Spleen (tissue), 11 donors: ENCODE results near the gene PKP4. TPM values are rescaled to one million over a fixed set of nuclear protein-coding genes. Genes with fewer than 3 reads are reported as not detected.

Experiments used
- DNase-seq: peaks from one replicate; pipeline ENCODE4 v3.0.0-alpha.2; 2020
- H3K27ac ChIP-seq, 8 donors: fragments of 200-600 bp; sonication (generic) in 7 of 8; 1 replicate in 4 of 8; 2 replicates in 4 of 8; pipeline versions ENCODE4 v1.5.0 to v1.8.0; 2016 to 2021; ENCODE audit warnings: inconsistent platforms in 4 of 8, mild to moderate bottlenecking in 4 of 8, moderate library complexity in 1 of 8
- H3K27me3 ChIP-seq, 7 donors: fragments of 200-600 bp; sonication (generic) in 6 of 7; replicated peaks in 1 of 7; 1 replicate in 4 of 7; 2 replicates in 3 of 7; pipeline versions ENCODE4 v1.5.0 to v1.8.0; 2016 to 2021; ENCODE audit warnings: inconsistent platforms in 3 of 7, mild to moderate bottlenecking in 1 of 7
- H3K36me3 ChIP-seq, 6 donors: fragments of 200-600 bp; sonication (generic) in 5 of 6; 1 replicate in 4 of 6; 2 replicates in 2 of 6; pipeline versions ENCODE4 v1.5.0 to v1.8.0; 2016 to 2021; ENCODE audit warnings: inconsistent platforms in 2 of 6
- H3K4me1 ChIP-seq, 6 donors: fragments of 200-600 bp; sonication (generic) in 5 of 6; 1 replicate in 3 of 6; 2 replicates in 3 of 6; pipeline versions ENCODE4 v1.5.0 to v1.8.0; 2016 to 2021; ENCODE audit warnings: inconsistent platforms in 3 of 6
- H3K4me3 ChIP-seq, 8 donors: fragments of 200-600 bp; sonication (generic) in 7 of 8; 1 replicate in 4 of 8; 2 replicates in 4 of 8; pipeline versions ENCODE4 v1.5.0 to v1.8.0; 2016 to 2021; ENCODE audit warnings: inconsistent platforms in 4 of 8, mild to moderate bottlenecking in 4 of 8, moderate library complexity in 2 of 8
- H3K9me3 ChIP-seq, 8 donors: fragments of 200-600 bp; sonication (generic) in 7 of 8; 1 replicate in 4 of 8; 2 replicates in 4 of 8; pipeline versions ENCODE4 v1.5.0 to v1.8.0; 2016 to 2021; ENCODE audit warnings: inconsistent platforms in 4 of 8
- POLR2A ChIP-seq, 3 donors: fragments of 450-650 bp; IDR thresholded peaks; one replicate each; pipeline ENCODE4 v1.5.1; 2017; ENCODE audit warnings: antibody characterized with exemption in 3 of 3, mild to moderate bottlenecking in 1 of 3
- POLR2AphosphoS5 ChIP-seq, 3 donors: sonication (generic); formaldehyde crosslinking; IDR thresholded peaks; one replicate each; pipeline ENCODE4 v1.5.1; 2017; ENCODE audit warnings: antibody characterized with exemption in 3 of 3
- WGBS, 5 donors: extraction: QIAGEN DNeasy Blood & Tissue Kit in 3 of 5; methylation state at CpG; one replicate each; pipeline versions ENCODE4 v1.1.5 to v1.1.7; 2013 to 2018; 5-methylcytosine and 5-hydroxymethylcytosine counted together
- intact Hi-C: fragments of 100-400 bp; cut with DNase I; formaldehyde crosslinking; loops from one replicate; pipeline ENCODE4 v1.15.0; 2023; ENCODE audit warnings: low total_unique reads
- polyA plus RNA-seq, 3 donors: library from polyadenylated mRNA; stranded (reverse); fragments of 200-250 nt; gene quantifications; one replicate each; pipeline ENCODE4 v1.2.1, GENCODE V29; 2013
- total RNA-seq, 7 donors: library from RNA; depleted of rRNA in 3 of 7; stranded (reverse); fragments of >200 nt in 3 of 7; fragmentation: NEBNext Ultra II Directional in 4 of 7; extraction: Animal tissue kit (Norgen Biotek cat#: 25700) in 4 of 7; gene quantifications; one replicate each; pipeline versions ENCODE4 v1.1.0 to v1.2.1, GENCODE V29; 2016 to 2021
- TF ChIP-seq, protein P1 (sequence below), 11 experiments: fragments of 200-600 bp in 7 of 11; fragments of 450-650 bp in 4 of 11; sonication (generic) in 4 of 11; IDR thresholded peaks in 8 of 11; conservative IDR thresholded peaks in 3 of 11; 1 replicate in 7 of 11; 2 replicates in 4 of 11; pipeline versions ENCODE4 v1.4.0 to v1.8.0; 2016 to 2021; ENCODE audit warnings: antibody characterized with exemption in 11 of 11, inconsistent platforms in 4 of 11, mild to moderate bottlenecking in 1 of 11
- donor health status: healthy with polysubstance abuse.
- donor health status: DM: no; HTN: no; CAD: no; lungs with moderate emphysema.
- donor health status: DM: no; HTN: no; CAD: no.
- donor health status: Bipolar disorder and iron deficiency.
- donor health status: healthy.
- donor health status: DM: no; HTN: no; CAD: no.
- donor health status: DM: yes; HTN: yes; CAD: no.

Gene PKP4
- total and polyA plus RNA-seq, 10 donors: 4.9 to 53.5 (median 29.2) TPM

DNA sequence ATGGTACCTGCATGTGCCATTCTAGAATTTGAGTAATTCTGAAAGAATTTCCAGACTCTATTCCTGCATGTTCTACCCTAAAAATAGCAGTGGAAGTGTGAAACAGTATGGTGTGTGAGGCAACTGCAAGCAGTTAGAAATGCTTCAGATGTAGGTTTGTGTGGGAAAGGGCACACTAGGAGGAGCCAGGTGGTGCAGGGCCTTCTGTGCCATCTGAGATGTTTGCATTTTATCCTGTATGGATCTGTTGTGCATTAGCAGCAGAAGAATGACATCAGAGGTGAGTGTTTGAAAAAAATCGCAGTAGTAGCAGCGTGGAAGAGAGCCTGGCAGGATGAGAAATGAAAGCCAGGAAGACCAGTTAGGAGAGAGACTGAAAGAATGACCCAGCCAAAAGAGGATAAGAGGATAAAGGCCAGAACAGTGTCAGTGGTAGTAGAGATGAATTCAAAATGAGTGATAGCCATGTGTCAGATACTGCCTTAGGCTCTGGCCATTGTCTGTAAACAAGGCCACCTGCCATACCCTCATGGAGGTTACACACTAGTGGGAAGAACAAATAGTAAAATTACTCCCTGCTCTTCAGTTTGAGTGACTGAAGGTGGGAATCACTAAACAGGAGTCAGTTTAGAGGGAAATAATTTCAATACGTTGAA is 142.2 kb downstream of the PKP4 start:
- intact Hi-C loops: no loop called here
- Histone ChIP-seq H3K9me3 (no peaks in the 10 kb centered on the region), H3K36me3 (no peaks in the 10 kb centered on the region), H3K4me3 (no peak overlapping the region), H3K4me1 (peaks cover 0 to 9% (median 0%) of the 10 kb centered on the region in 6 donors), H3K27me3 (no peaks in the 10 kb centered on the region), H3K27ac (no peak overlapping the region)
- TF ChIP-seq POLR2AphosphoS5 (IDR thresholded peaks at IDR 0.05) (no peak), POLR2A (IDR thresholded peaks at IDR 0.05) (no peak)
- TF ChIP-seq, protein P1, sequence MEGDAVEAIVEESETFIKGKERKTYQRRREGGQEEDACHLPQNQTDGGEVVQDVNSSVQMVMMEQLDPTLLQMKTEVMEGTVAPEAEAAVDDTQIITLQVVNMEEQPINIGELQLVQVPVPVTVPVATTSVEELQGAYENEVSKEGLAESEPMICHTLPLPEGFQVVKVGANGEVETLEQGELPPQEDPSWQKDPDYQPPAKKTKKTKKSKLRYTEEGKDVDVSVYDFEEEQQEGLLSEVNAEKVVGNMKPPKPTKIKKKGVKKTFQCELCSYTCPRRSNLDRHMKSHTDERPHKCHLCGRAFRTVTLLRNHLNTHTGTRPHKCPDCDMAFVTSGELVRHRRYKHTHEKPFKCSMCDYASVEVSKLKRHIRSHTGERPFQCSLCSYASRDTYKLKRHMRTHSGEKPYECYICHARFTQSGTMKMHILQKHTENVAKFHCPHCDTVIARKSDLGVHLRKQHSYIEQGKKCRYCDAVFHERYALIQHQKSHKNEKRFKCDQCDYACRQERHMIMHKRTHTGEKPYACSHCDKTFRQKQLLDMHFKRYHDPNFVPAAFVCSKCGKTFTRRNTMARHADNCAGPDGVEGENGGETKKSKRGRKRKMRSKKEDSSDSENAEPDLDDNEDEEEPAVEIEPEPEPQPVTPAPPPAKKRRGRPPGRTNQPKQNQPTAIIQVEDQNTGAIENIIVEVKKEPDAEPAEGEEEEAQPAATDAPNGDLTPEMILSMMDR (IDR thresholded peaks at IDR 0.05 in 8 of 11, conservative IDR thresholded peaks at IDR 0.05 in 3 of 11): no peak
- 88 to 98% (median 91%) methylated on average over 3 of the region's 3 CpGs for WGBS, 5 donors
- DNase-seq: no peak

DNA sequence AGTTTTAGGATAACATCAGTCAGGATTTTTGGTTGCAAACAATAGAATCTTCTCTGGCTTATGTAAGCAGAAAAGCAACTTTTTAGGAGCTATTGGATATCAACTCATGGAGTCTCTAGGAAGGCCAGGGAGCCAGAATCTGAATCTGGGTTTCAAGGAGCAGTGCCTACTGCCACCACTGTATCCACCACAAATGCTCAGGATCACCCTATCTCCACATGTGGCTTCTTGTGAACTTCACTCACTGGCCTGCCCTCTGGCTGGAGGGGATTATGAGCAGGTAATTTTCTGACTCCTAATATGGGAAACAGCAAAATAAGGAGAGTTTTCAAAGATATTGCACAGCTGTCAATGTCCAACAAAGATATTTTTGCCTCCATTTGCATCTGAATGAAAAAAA is 142.9 kb downstream of the PKP4 start:
- Histone ChIP-seq H3K4me1 (peaks cover 0 to 9% (median 0%) of the 10 kb centered on the region in 6 donors), H3K4me3 (no peak overlapping the region), H3K9me3 (no peaks in the 10 kb centered on the region), H3K27ac (no peak overlapping the region), H3K36me3 (no peaks in the 10 kb centered on the region), H3K27me3 (no peaks in the 10 kb centered on the region)
- intact Hi-C loops: no loop called here
- no peak for DNase-seq
- TF ChIP-seq POLR2AphosphoS5 (IDR thresholded peaks at IDR 0.05) (no peak), POLR2A (IDR thresholded peaks at IDR 0.05) (no peak)
- TF ChIP-seq, protein P1 (IDR thresholded peaks at IDR 0.05 in 8 of 11, conservative IDR thresholded peaks at IDR 0.05 in 3 of 11): no peak

DNA sequence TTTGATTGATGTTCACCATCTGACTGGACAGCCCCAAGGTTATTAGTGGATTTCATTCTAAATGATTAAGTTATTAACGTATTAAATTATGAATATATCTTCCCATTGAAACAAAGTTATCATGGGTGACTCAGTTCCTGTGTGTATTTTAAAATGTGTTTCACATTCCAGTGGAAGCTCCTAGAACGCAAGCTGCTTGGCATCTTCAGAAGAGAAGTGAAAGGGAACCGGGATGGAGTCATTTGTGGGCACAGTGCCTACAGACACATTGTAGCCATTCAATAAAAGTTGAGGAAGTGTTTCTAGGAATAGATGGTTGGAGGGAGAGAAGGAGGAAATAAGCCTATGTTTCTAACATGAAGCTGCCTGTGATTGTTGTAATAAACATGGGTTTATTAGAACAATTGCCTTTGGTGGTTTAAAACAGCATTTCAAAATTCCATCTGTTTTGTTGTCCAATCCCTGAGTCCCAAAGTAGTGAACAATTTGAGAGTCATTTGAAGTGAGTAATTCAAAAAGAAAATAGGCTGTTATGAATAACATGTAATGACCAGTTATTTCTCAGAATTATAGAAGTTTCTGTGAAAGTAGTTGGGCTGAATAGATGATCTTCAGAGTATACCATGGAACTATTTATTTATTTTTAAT is 143.5 kb downstream of the PKP4 start:
- Histone ChIP-seq H3K36me3 (no peaks in the 10 kb centered on the region), H3K27me3 (no peaks in the 10 kb centered on the region), H3K9me3 (no peaks in the 10 kb centered on the region), H3K4me3 (no peak overlapping the region), H3K4me1 (peaks cover 0 to 9% (median 0%) of the 10 kb centered on the region in 6 donors), H3K27ac (no peak overlapping the region)
- intact Hi-C loops: no loop called here
- WGBS, 5 donors: 47 to 67% (median 51%) methylated on average over 3 of the region's 3 CpGs
- DNase-seq: no peak
- no peak for TF ChIP-seq POLR2A (IDR thresholded peaks at IDR 0.05)
- no peak for TF ChIP-seq POLR2AphosphoS5 (IDR thresholded peaks at IDR 0.05)
- TF ChIP-seq, protein P1 (IDR thresholded peaks at IDR 0.05 in 8 of 11, conservative IDR thresholded peaks at IDR 0.05 in 3 of 11): no peak

DNA sequence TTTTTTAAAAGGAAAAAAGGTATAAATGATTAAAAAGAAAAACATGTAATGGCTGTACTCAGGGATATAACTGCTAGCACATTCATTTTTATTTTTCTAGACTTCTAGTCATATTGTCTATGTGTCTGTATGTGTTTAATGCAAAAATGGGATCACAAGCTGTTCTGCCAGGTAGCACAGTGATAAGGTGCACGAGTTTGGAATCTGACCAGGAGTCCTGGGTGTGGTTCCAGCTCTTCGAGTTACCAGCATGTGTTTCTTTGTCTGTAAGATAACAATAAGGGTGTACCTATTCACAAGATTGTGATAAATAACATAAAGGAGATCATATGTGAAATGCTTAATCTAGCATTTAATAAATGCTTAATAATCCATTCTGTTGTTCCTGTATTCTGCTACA is 145.3 kb downstream of the PKP4 start:
- intact Hi-C loops: no loop called here
- 87 to 90% (median 89%) methylated on average over 2 of the region's 2 CpGs for WGBS, 5 donors
- no peak for DNase-seq

More for the DNA sequence above, 145.3 kb downstream of the PKP4 start:
- no peak overlapping the region for H3K27ac ChIP-seq
- H3K36me3 ChIP-seq: no peaks in the 10 kb centered on the region
- H3K4me1 ChIP-seq: peaks cover 0 to 9% (median 0%) of the 10 kb centered on the region in 6 donors
- H3K27me3 ChIP-seq: no peaks in the 10 kb centered on the region
- TF ChIP-seq POLR2AphosphoS5 (IDR thresholded peaks at IDR 0.05) (no peak), POLR2A (IDR thresholded peaks at IDR 0.05) (no peak)
- TF ChIP-seq, protein P1 (IDR thresholded peaks at IDR 0.05 in 8 of 11, conservative IDR thresholded peaks at IDR 0.05 in 3 of 11): no peak
- H3K9me3 ChIP-seq: no peaks in the 10 kb centered on the region
- no peak overlapping the region for H3K4me3 ChIP-seq
